ENCODE data around the gene AP1M1.

Gene AP1M1

GRCh38 chr19:16263141-16263761, 65.5 kb downstream of the AP1M1 start:
- H3K4me3 ChIP-seq (ENCODE audit: low read depth, low read length): no peak overlapping the region
- TF ChIP-seq, protein P1, sequence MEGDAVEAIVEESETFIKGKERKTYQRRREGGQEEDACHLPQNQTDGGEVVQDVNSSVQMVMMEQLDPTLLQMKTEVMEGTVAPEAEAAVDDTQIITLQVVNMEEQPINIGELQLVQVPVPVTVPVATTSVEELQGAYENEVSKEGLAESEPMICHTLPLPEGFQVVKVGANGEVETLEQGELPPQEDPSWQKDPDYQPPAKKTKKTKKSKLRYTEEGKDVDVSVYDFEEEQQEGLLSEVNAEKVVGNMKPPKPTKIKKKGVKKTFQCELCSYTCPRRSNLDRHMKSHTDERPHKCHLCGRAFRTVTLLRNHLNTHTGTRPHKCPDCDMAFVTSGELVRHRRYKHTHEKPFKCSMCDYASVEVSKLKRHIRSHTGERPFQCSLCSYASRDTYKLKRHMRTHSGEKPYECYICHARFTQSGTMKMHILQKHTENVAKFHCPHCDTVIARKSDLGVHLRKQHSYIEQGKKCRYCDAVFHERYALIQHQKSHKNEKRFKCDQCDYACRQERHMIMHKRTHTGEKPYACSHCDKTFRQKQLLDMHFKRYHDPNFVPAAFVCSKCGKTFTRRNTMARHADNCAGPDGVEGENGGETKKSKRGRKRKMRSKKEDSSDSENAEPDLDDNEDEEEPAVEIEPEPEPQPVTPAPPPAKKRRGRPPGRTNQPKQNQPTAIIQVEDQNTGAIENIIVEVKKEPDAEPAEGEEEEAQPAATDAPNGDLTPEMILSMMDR (IDR thresholded peaks at IDR 0.05; ENCODE audit: borderline replicate concordance, insufficient read depth, low read depth, low read length): no peak

- no peak overlapping the region for H3K4me3 ChIP-seq (ENCODE audit: low read depth, low read length)
- TF ChIP-seq, protein P1 (IDR thresholded peaks at IDR 0.05; ENCODE audit: borderline replicate concordance, insufficient read depth, low read depth, low read length): no peak
Measured at GRCh38 chr19:16265205-16265604, 67.5 kb downstream of the AP1M1 start.

GRCh38 chr19:16265890-16266585, 68.3 kb downstream of the AP1M1 start:
- no peak overlapping the region for H3K4me3 ChIP-seq (ENCODE audit: low read depth, low read length)
- TF ChIP-seq, protein P1 (IDR thresholded peaks at IDR 0.05; ENCODE audit: borderline replicate concordance, insufficient read depth, low read depth, low read length): no peak

GRCh38 chr19:16266586-16266942, 68.9 kb downstream of the AP1M1 start:
- TF ChIP-seq, protein P1 (IDR thresholded peaks at IDR 0.05; ENCODE audit: borderline replicate concordance, insufficient read depth, low read depth, low read length): no peak
- no peak overlapping the region for H3K4me3 ChIP-seq (ENCODE audit: low read depth, low read length)

DNA sequence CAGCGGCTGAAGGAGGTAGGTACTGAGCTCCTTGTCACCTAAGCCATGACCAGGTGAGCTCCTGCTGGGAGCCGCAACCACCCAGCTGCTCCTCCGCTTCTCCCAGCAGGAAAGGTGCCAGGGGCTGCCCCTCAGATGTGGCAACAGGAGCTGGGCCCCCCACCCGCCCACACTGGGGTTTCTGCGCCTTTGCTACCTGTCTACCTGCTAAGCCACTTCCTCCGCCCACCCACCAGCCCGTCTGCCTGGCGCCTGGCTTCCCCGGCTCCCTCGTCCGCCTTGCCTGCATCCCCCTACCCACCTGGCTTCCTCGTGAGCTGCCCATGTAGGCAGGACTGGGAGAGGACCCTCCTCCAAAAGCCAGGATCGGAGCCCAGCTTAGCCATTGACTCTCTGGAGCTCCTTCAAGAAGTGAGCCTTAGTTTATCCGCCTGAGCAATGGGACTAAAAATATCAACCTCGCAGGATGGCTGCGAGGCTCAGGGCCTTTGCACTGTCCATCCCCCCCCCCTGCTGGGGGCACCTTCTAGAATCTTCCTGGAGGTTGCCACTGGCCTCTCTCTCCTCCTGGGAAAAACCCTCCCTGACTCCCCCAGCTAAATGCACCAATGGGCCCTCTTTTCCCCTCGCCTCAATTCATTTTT, 71.1 kb downstream of the AP1M1 start:
- no peak overlapping the region for H3K4me3 ChIP-seq (ENCODE audit: low read depth, low read length)
- TF ChIP-seq, protein P1 (IDR thresholded peaks at IDR 0.05; ENCODE audit: borderline replicate concordance, insufficient read depth, low read depth, low read length): no peak

GRCh38 chr19:16272945-16273344, 75.2 kb downstream of the AP1M1 start:
- TF ChIP-seq, protein P1 (IDR thresholded peaks at IDR 0.05; ENCODE audit: borderline replicate concordance, insufficient read depth, low read depth, low read length): no peak
- no peak overlapping the region for H3K4me3 ChIP-seq (ENCODE audit: low read depth, low read length)

All from GM12875 (cell line).